HG03342 (cell line): ENCODE data around the gene STAC3.

ENCODE experiments used
- ATAC-seq: cut with Tn5 transposase; IDR thresholded peaks from one replicate; pipeline ENCODE4 v1.9.1; 2021; ENCODE audit warnings: mild to moderate bottlenecking, moderate library complexity; ENCODE audit not compliant: unreplicated experiment

STAC3 gene

GRCh38 chr12:57236201-57236924 is 14.6 kb downstream of the STAC3 start:
- no peak for ATAC-seq

GRCh38 chr12:57235728-57236131 is 15.3 kb downstream of the STAC3 start:
- no peak for ATAC-seq

- ATAC-seq: no peak
Observed at GRCh38 chr12:57235017-57235727, 15.8 kb downstream of the STAC3 start.

- no peak for ATAC-seq
Observed at GRCh38 chr12:57234571-57235016, 16.4 kb downstream of the STAC3 start.

- ATAC-seq: no peak
Observed at GRCh38 chr12:57234233-57234570, 16.8 kb downstream of the STAC3 start.

- no peak for ATAC-seq
Observed at GRCh38 chr12:57233357-57234232, 17.4 kb downstream of the STAC3 start.

GRCh38 chr12:57232156-57232756 is 18.7 kb downstream of the STAC3 start:
- ATAC-seq: no peak

- ATAC-seq: no peak
Observed at GRCh38 chr12:57231276-57232021, 19.5 kb downstream of the STAC3 start.

GRCh38 chr12:57230381-57231155 is 20.4 kb downstream of the STAC3 start:
- no peak for ATAC-seq

- peak; percentile 58 for ATAC-seq
Observed at GRCh38 chr12:57229634-57230380, 21.2 kb downstream of the STAC3 start, which contains the start of gene SHMT2. TSS of gene SHMT2 (plus strand) at chr12:57229711. CDS start at chr12:57229779, 68 bp downstream.

- no peak for ATAC-seq
Observed at GRCh38 chr12:57229046-57229633, 21.8 kb downstream of the STAC3 start.

GRCh38 chr12:57227315-57228115 is 23.5 kb downstream of the STAC3 start:
- no peak for ATAC-seq

- ATAC-seq: no peak
Observed at GRCh38 chr12:57226588-57227314, 24.2 kb downstream of the STAC3 start.

GRCh38 chr12:57225680-57226210 is 25.2 kb downstream of the STAC3 start:
- ATAC-seq: no peak

GRCh38 chr12:57224973-57225679 is 25.9 kb downstream of the STAC3 start:
- no peak for ATAC-seq
